ENCODE results near the gene CGB7. TPM values are rescaled to one million over a fixed set of nuclear protein-coding genes. Genes with fewer than 3 reads are reported as not detected.

CGB7 gene
- total RNA-seq, 1 experiment from 2014 or later = 0.95 TPM

DNA sequence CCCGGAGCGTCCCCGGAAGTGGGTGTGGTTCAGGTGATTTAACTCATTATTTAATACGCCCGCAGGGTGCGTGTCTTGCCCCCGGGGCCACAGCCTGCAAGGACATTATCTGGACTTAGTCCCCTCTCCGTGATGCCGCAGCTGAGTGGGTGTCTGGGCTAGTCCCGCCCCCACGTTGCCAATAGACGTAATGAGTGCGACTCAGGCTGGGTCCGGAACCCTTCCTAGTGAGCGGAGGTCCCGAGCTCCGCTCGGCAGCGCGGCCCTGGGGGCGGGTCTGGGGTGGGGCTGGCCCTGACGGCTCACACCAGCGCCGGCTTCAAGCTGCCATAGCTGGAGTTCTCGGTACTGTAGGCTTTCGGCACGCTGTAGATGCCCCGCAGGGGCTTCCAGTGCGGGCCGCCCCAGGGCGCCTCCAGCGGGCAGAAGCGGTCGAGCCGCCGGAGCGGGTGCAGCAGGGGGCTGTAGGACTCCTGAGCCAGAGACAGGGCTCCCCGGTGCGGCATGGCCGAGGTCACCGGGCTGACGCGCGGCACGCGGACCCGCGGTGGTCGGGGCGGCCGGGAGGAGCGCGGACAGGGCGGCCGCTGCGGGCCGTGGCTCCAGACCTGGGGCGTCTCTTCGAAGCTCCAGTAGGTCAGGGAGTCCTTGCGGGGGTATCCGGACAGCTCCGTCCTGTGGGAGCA lies 39.7 kb downstream of the CGB7 start:
- ChIA-PET POLR2A (interaction anchor here (0.5 kb wide), 1 partner anchor 42 kb away, joined by 15 read pairs; no protein-coding TSS in a partner anchor), CTCF (interaction anchor here (0.6 to 0.7 kb wide), 3 partner anchors 17 to 191 kb away, joined by 3 to 4 read pairs (median 3); no protein-coding TSS in a partner anchor)
- DNase-seq (ENCODE audit: low read depth, low spot score) = no peak
- Histone ChIP-seq H3K4me3 (ENCODE audit: low read depth in 2 of 2, low read length in 2 of 2) (peak overlapping the region; percentile 43 to 51), H3K4me1 (ENCODE audit: control insufficient read depth, insufficient read depth, low read length) (no peaks in the 10 kb centered on the region; the same call in 1 of the 2 replicates), H3K27me3 (ENCODE audit: control insufficient read depth, insufficient read depth, low read length) (no peaks in the 10 kb centered on the region), H3K27ac (ENCODE audit: low read length) (peak overlapping the region; percentile 72), H3K9me3 (ENCODE audit: control insufficient read depth, insufficient read depth, low read depth, low read length) (no peaks in the 10 kb centered on the region), H3K36me3 (ENCODE audit: control insufficient read depth, insufficient read depth, low read length) (no peaks in the 10 kb centered on the region)
- no TSS peak for BruUV-seq (replicated peaks)
- peak; percentile 87 for ATAC-seq
- intact Hi-C loops (cut with micrococcal nuclease; ENCODE audit: unreplicated experiment) = no loop called here
- no peak for TF ChIP-seq REST (IDR thresholded peaks at IDR 0.05; ENCODE audit: insufficient read depth in 1 of 2, low read depth in 2 of 2, low read length in 1 of 2)
- peak; percentile 76 for TF ChIP-seq POLR2AphosphoS5 (IDR thresholded peaks at IDR 0.05; ENCODE audit: low read depth, low read length)
- TF ChIP-seq, protein P1, sequence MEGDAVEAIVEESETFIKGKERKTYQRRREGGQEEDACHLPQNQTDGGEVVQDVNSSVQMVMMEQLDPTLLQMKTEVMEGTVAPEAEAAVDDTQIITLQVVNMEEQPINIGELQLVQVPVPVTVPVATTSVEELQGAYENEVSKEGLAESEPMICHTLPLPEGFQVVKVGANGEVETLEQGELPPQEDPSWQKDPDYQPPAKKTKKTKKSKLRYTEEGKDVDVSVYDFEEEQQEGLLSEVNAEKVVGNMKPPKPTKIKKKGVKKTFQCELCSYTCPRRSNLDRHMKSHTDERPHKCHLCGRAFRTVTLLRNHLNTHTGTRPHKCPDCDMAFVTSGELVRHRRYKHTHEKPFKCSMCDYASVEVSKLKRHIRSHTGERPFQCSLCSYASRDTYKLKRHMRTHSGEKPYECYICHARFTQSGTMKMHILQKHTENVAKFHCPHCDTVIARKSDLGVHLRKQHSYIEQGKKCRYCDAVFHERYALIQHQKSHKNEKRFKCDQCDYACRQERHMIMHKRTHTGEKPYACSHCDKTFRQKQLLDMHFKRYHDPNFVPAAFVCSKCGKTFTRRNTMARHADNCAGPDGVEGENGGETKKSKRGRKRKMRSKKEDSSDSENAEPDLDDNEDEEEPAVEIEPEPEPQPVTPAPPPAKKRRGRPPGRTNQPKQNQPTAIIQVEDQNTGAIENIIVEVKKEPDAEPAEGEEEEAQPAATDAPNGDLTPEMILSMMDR (IDR thresholded peaks at IDR 0.05) = peak; percentile 69
- TF ChIP-seq SIN3A (IDR thresholded peaks at IDR 0.05; ENCODE audit: borderline replicate concordance, insufficient read depth, low read depth, low read length) = no peak
- in situ Hi-C loops (cut with HindIII; ENCODE audit: low pct_unique_long_range_greater_than_20kb, low sequenced_read_pairs) = no loop called here

DNA sequence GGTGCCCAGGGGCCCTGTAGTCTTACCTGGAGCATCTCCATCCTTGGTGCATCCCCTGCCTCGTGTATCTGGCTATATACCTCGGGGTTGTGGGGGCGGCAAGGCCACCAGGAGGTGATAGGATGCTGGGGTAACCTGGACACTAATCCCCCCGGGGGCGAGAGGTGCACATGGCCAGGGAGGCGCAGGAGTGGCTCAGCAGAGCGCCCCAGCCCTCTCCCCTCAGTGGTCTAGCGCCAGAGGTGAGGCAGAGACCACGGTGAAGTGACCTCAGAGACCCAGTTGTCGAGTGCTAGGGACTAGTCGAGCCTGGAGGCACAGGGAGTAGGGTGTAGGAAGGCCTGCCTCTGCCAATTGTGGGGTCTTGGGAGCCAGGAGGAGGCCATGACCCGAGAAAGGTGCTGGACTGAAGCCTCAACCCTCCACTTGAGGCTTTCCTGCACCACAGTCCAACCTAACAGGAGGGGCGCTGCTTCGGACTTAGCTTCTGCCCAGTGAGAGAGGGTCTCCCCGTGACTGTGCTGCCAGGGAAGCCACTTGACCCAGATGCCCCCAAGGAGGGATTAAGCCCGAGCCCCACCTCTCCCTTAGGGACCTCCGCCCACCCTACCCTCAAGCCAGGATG lies 40.4 kb downstream of the CGB7 start, which contains the start of gene LHB:
TSS of gene LHB (minus strand) at position 51 of the 625 bp plus-strand sequence. CDS start at position 41, 10 bp downstream.
- TF ChIP-seq POLR2AphosphoS5 (IDR thresholded peaks at IDR 0.05; ENCODE audit: low read depth, low read length) (no peak), SIN3A (IDR thresholded peaks at IDR 0.05; ENCODE audit: borderline replicate concordance, insufficient read depth, low read depth, low read length) (no peak), TCF7L2 (IDR thresholded peaks at IDR 0.05; ENCODE audit: low read depth, low read length) (no peak), REST (IDR thresholded peaks at IDR 0.05; ENCODE audit: insufficient read depth in 1 of 2, low read depth in 2 of 2, low read length in 1 of 2) (no peak)
- TF ChIP-seq, protein P1 (IDR thresholded peaks at IDR 0.05) = no peak
- CTCF ChIA-PET = interaction anchor here (0.6 kb wide), 1 partner anchor 18 kb away, joined by 3 read pairs; no protein-coding TSS in a partner anchor
- intact Hi-C loops (cut with micrococcal nuclease; ENCODE audit: unreplicated experiment) (no loop called here), in situ Hi-C loops (cut with HindIII; ENCODE audit: low pct_unique_long_range_greater_than_20kb, low sequenced_read_pairs) (no loop called here)
- no peaks in the 10 kb centered on the region; the same call in 1 of the 2 replicates for H3K4me1 ChIP-seq (ENCODE audit: control insufficient read depth, insufficient read depth, low read length)
- H3K4me3 ChIP-seq (ENCODE audit: low read depth in 2 of 2, low read length in 2 of 2) = peak within 1 kb of the TSS; percentile 43 to 51
- no peak; the same call in 1 of the 2 replicates for ATAC-seq
- H3K27me3 ChIP-seq (ENCODE audit: control insufficient read depth, insufficient read depth, low read length) = no peaks in the 10 kb centered on the region
- no peak for DNase-seq (ENCODE audit: low read depth, low spot score)
- no peaks in the 10 kb centered on the region for H3K36me3 ChIP-seq (ENCODE audit: control insufficient read depth, insufficient read depth, low read length)
- POLR2A ChIA-PET = interaction anchor here (0.5 kb wide), 1 partner anchor 43 kb away, joined by 15 read pairs; no protein-coding TSS in a partner anchor
- H3K9me3 ChIP-seq (ENCODE audit: control insufficient read depth, insufficient read depth, low read depth, low read length) = no peaks in the 10 kb centered on the region
- H3K27ac ChIP-seq (ENCODE audit: low read length) = peak within 1 kb of the TSS; percentile 29; the same call in 1 of the 2 replicates
- no TSS peak for BruUV-seq (replicated peaks)
